CD4-positive, alpha-beta T cell (primary cell): Measurements from ENCODE around the gene LACTB. TPM values are rescaled to one million over a fixed set of nuclear protein-coding genes. Genes with fewer than 3 reads are reported as not detected.

Source experiments
- ATAC-seq: fragments of 200-7000 bp; cut with Tn5 transposase; one replicate; pipeline ENCODE4 v1.10.0; 2022; ENCODE audit warnings: mild to moderate bottlenecking; ENCODE audit not compliant: poor library complexity
- CTCF ChIA-PET: fragments of 350-600 bp; sonication (Branson Sonifier 250); formaldehyde crosslinking; loops from one replicate; lab custom pipeline; 2021; ENCODE audit warnings: antibody characterized with exemption, inconsistent platforms; lab: Charles Lee
- POLR2A ChIA-PET: fragments of 350-600 bp; sonication (Branson Sonifier 250); formaldehyde crosslinking; loops from one replicate; lab custom pipeline; 2021; ENCODE audit warnings: antibody characterized with exemption, inconsistent platforms; lab: Charles Lee
- DNase-seq, 14 experiments: peaks; one replicate each; pipeline ENCODE4 v3.0.0-alpha.2; 2013 to 2020; ENCODE audit warnings: mixed read lengths in 2 of 14
- H3K27ac ChIP-seq, 2 donors: one replicate each; pipeline versions ENCODE4 v1.5.1 to v1.7.0; 2013; ENCODE audit warnings: low read length in 2 of 2, low read depth in 1 of 2, mild to moderate bottlenecking in 1 of 2
- H3K27me3 ChIP-seq, 2 experiments: 1 replicate in 1 of 2; 2 replicates in 1 of 2; pipeline versions ENCODE4 v1.6.1 to v1.7.0; 2013; ENCODE audit warnings: low read length in 2 of 2, control low read depth in 1 of 2, mild to moderate bottlenecking in 1 of 2, moderate library complexity in 1 of 2; ENCODE audit not compliant: insufficient read depth in 2 of 2, control insufficient read depth in 1 of 2
- H3K36me3 ChIP-seq: one replicate; pipeline ENCODE4 v1.6.1; 2013; ENCODE audit warnings: low read length, control low read depth; ENCODE audit not compliant: insufficient read depth
- H3K4me1 ChIP-seq: one replicate; pipeline ENCODE4 v1.6.1; 2013; ENCODE audit warnings: low read length, control low read depth; ENCODE audit not compliant: insufficient read depth
- H3K4me3 ChIP-seq: one replicate; pipeline ENCODE4 v1.5.1; 2013; ENCODE audit warnings: mild to moderate bottlenecking, low read length, moderate library complexity
- H3K9me3 ChIP-seq, 2 experiments: 1 replicate in 1 of 2; 2 replicates in 1 of 2; pipeline versions ENCODE4 v1.6.1 to v1.7.0; 2013; ENCODE audit warnings: low read length in 2 of 2, mild to moderate bottlenecking in 2 of 2, control low read depth in 1 of 2, moderate library complexity in 1 of 2; ENCODE audit not compliant: control insufficient read depth in 1 of 2, insufficient read depth in 1 of 2
- H3K27ac Mint-ChIP-seq: one replicate; pipeline ENCODE4 v1.8.0; 2020; ENCODE audit warnings: mixed read lengths
- H3K27me3 Mint-ChIP-seq: one replicate; pipeline ENCODE4 v1.8.0; 2021; ENCODE audit warnings: mixed read lengths
- H3K36me3 Mint-ChIP-seq: one replicate; pipeline ENCODE4 v1.8.0; 2021; ENCODE audit warnings: low read depth, mixed read lengths
- H3K4me1 Mint-ChIP-seq: one replicate; pipeline ENCODE4 v1.8.0; 2021; ENCODE audit warnings: low read depth, mixed read lengths
- H3K4me3 Mint-ChIP-seq: one replicate; pipeline ENCODE4 v1.8.0; 2020; ENCODE audit warnings: mild to moderate bottlenecking, mixed read lengths
- H3K9me3 Mint-ChIP-seq: one replicate; pipeline ENCODE4 v1.8.0; 2020; ENCODE audit warnings: mixed read lengths
- intact Hi-C, 2 experiments: fragments of 100-400 bp; cut with DNase I in 1 of 2; cut with micrococcal nuclease in 1 of 2; formaldehyde crosslinking; loops; one replicate each; pipeline versions ENCODE4 v1.15.1 to v1.9.0; 2023 to 2025; cut with DNase I, micrococcal nuclease
- total RNA-seq, 174 experiments: library from RNA in 2 of 174; stranded (reverse) in 2 of 174; gene quantifications; one replicate each; pipeline ENCODE4 v1.2.3 and lab custom pipeline; 2021 to 2026
- TF ChIP-seq, protein P1 (sequence below): fragments of 200-600 bp; IDR thresholded peaks from one replicate; pipeline ENCODE4 v1.8.0; 2022; ENCODE audit warnings: antibody characterized with exemption, mild to moderate bottlenecking

The LACTB gene
- total RNA-seq, 2 experiments from 2014 or later, result 6.9 to 7.0 TPM

- ChIA-PET CTCF (no interaction called here), POLR2A (no interaction called here)
- Histone ChIP-seq H3K27ac (no peak overlapping the region), H3K9me3 (no peaks in the 10 kb centered on the region), H3K27me3 (no peaks in the 10 kb centered on the region), H3K4me1 (no peaks in the 10 kb centered on the region), H3K4me3 (no peak overlapping the region), H3K36me3 (no peaks in the 10 kb centered on the region)
- intact Hi-C loops, result loop anchor here (5.0 to 10.0 kb wide), 2 partner anchors 221 to 913 kb away; partner anchors contain the start of genes CIAO2A (in 1 of the 2) and SNX1 (in 1 of the 2)
- H3K9me3 Mint-ChIP-seq, result no peaks in the 10 kb centered on the region
- no peak for ATAC-seq
- H3K4me3 Mint-ChIP-seq, result no peak overlapping the region
- no peaks in the 10 kb centered on the region for H3K27me3 Mint-ChIP-seq
- TF ChIP-seq, protein P1, sequence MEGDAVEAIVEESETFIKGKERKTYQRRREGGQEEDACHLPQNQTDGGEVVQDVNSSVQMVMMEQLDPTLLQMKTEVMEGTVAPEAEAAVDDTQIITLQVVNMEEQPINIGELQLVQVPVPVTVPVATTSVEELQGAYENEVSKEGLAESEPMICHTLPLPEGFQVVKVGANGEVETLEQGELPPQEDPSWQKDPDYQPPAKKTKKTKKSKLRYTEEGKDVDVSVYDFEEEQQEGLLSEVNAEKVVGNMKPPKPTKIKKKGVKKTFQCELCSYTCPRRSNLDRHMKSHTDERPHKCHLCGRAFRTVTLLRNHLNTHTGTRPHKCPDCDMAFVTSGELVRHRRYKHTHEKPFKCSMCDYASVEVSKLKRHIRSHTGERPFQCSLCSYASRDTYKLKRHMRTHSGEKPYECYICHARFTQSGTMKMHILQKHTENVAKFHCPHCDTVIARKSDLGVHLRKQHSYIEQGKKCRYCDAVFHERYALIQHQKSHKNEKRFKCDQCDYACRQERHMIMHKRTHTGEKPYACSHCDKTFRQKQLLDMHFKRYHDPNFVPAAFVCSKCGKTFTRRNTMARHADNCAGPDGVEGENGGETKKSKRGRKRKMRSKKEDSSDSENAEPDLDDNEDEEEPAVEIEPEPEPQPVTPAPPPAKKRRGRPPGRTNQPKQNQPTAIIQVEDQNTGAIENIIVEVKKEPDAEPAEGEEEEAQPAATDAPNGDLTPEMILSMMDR, result no peak
- H3K4me1 Mint-ChIP-seq, result no peaks in the 10 kb centered on the region
- no peak for DNase-seq
- H3K36me3 Mint-ChIP-seq, result no peaks in the 10 kb centered on the region
- H3K27ac Mint-ChIP-seq, result no peak overlapping the region
These were observed 60.0 kb downstream of the LACTB start for GRCh38 chr15:63181648-63182047.

DNA sequence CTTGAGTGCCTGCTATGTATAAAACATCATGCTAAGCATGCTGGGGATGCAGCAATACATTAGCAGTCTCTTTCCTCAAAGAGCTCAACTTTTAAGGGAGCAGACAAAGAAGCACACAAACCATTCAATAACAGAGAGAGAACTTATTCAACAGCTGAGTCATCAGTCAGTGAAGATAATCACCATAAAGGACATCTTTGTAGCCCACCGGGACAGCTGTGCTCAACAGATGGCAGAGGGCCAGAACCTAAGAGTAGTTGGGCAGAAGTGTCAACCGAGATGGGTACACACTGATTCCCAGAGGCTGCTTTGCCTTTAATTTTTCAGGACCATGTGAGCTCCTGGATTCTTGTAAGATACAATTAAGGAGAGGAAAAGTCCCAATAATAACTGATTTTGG, 63.5 kb downstream of the LACTB start:
- TF ChIP-seq, protein P1, result no peak
- no peaks in the 10 kb centered on the region for H3K9me3 Mint-ChIP-seq
- no peaks in the 10 kb centered on the region for H3K27me3 ChIP-seq
- no peak overlapping the region for H3K27ac ChIP-seq
- DNase-seq (no peak), ATAC-seq (no peak)
- no peak overlapping the region for H3K27ac Mint-ChIP-seq
- H3K4me1 ChIP-seq, result peaks cover 6% of the 10 kb centered on the region
- no peaks in the 10 kb centered on the region for H3K9me3 ChIP-seq
- no peak overlapping the region for H3K4me3 ChIP-seq
- ChIA-PET CTCF (interaction anchor here (0.8 to 1.1 kb wide), 2 partner anchors 11 to 47 kb away, joined by 3 read pairs; no protein-coding TSS in a partner anchor), POLR2A (interaction anchor here (1.3 kb wide), 1 partner anchor 218 kb away, joined by 3 read pairs; no protein-coding TSS in a partner anchor)
- intact Hi-C loops, result loop anchor here in 1 of 2 experiments (10.0 kb wide), 1 partner anchor 910 kb away; the partner anchor contains the start of genes CIAO2A and SNX1
- no peaks in the 10 kb centered on the region for H3K36me3 ChIP-seq
- H3K36me3 Mint-ChIP-seq, result peaks cover 6% of the 10 kb centered on the region
- peaks cover 16% of the 10 kb centered on the region for H3K4me1 Mint-ChIP-seq
- peak overlapping the region; percentile 22 for H3K4me3 Mint-ChIP-seq
- no peaks in the 10 kb centered on the region for H3K27me3 Mint-ChIP-seq

GRCh38 chr15:63186065-63186464, 64.4 kb downstream of the LACTB start:
- no peaks in the 10 kb centered on the region for H3K27me3 ChIP-seq
- H3K36me3 Mint-ChIP-seq, result peaks cover 13% of the 10 kb centered on the region
- H3K27ac ChIP-seq, result no peak overlapping the region
- H3K4me1 Mint-ChIP-seq, result peaks cover 25% of the 10 kb centered on the region
- ATAC-seq (no peak), DNase-seq (no peak)
- no peak overlapping the region for H3K4me3 ChIP-seq
- no peak overlapping the region for H3K27ac Mint-ChIP-seq
- CTCF ChIA-PET, result no interaction called here
- H3K9me3 ChIP-seq, result no peaks in the 10 kb centered on the region
- H3K27me3 Mint-ChIP-seq, result no peaks in the 10 kb centered on the region
- H3K4me3 Mint-ChIP-seq, result peak overlapping the region; percentile 6
- no peaks in the 10 kb centered on the region for H3K9me3 Mint-ChIP-seq
- TF ChIP-seq, protein P1, result no peak
- H3K4me1 ChIP-seq, result peaks cover 6% of the 10 kb centered on the region
- no peaks in the 10 kb centered on the region for H3K36me3 ChIP-seq
- POLR2A ChIA-PET, result no interaction called here
- intact Hi-C loops, result loop anchor here in 1 of 2 experiments (10.0 kb wide), 1 partner anchor 909 kb away; the partner anchor contains the start of genes CIAO2A and SNX1
